Astrocyte of the spinal cord (primary cell): Measurements from ENCODE around the gene CFAP99.

Experiments used
- DNase-seq: peaks from one replicate; pipeline ENCODE4 v3.0.0; 2011; ENCODE audit warnings: low read depth, low spot score
- H3K4me3 ChIP-seq: 2 replicates; pipeline ENCODE4 v1.5.1; 2011; ENCODE audit warnings: low read depth, mild to moderate bottlenecking, low read length, moderate library complexity
- CTCF ChIP-seq: IDR thresholded peaks from 2 replicates; pipeline ENCODE4 v1.5.1; 2012; ENCODE audit warnings: low read depth, mild to moderate bottlenecking, low read length, inconsistent platforms
- in situ Hi-C: cut with HindIII; loops from 2 replicates; pipeline ENCODE4 v1.10.0; 2017; ENCODE audit warnings: low sequenced_read_pairs

Gene CFAP99

DNA sequence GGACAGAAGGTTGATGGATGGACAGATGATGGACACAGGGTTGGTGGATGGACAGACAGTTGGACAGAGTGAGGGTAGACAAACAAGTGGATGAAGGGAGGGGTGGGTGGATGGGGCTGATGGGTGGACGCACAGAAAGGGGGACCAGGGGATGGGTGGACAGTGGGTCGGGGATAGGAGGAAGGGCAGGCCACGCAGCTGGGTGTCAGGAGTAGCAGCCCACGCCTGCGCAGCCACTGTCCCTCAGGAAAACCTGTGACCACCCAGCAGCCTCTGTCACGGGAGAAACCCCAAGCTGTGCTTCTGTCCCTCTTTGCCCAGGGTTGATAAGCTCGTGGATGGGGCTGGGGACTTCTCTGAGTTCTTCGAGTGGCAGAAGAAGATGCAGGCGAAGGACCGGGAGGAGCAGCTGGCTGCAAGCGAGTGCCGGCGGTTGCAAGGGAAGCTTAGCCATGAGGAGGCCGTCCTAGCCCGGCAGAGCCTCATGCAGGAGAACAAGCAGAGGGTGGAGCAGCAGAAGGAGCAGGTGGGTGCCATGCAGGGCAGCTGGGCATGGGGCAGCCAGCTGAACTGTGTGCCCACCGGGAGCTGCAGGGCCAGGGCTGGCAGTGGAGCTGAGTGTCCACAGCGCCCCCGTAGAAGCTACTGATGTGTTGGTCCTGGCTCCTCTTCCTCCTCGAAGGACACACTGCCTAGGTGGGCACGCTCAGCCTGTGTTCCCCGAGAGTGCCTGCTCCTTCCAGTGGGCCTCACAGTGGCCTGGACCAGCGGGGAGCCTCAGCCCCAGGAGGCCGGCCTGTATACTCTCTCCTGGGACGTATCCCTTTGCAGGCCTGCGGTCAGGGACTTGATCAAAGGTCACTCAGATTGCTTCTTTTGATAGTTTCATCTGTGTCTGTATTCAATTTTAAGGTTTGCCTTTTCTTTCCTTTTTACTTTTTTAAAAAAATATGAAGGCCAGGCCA lies 33.3 kb downstream of the CFAP99 start:
- no peak for TF ChIP-seq CTCF
- DNase-seq, result no peak
- H3K4me3 ChIP-seq, result no peak overlapping the region
- in situ Hi-C loops, result no loop called here

DNA sequence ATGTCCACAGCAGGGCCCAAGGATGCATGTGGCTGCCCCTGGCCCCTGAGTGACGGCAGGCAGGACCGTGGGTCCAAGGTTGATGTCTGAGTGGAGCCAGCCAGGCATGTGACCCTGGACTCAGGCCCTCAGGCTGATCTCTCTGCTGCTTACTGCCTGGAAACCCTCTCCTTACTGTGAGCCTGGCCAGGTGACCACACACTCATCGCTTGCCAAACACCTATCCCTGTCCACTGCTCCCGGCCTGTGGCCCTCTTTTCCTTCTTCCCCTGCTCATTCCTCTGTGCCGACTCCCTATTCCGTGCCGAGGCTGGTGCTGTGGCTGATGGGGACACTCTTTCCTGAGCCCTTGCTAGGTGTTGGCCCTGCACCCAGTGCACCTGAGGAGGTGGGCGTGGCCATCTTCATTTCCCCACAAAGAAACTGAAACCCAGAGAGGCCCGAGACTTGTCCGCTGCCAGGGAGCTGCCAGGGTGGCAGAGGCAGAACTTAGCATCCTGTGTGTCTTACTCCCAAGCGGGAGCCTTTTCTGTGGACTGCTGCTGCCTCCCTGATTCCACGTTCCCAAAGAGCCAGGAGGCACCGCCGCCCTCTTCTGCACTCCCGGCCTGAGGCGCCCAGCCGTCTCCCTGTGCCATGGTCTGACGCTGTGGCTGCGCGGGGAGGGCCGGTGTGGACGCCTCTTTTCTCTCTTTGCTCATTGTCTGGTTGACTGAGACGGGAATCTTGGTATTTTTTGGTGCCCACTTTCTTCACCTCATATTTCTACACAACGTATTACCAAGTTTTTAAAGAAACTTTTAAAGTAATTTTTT lies 38.9 kb downstream of the CFAP99 start:
- H3K4me3 ChIP-seq, result no peak overlapping the region
- DNase-seq, result no peak
- in situ Hi-C loops, result no loop called here
- no peak for TF ChIP-seq CTCF

DNA sequence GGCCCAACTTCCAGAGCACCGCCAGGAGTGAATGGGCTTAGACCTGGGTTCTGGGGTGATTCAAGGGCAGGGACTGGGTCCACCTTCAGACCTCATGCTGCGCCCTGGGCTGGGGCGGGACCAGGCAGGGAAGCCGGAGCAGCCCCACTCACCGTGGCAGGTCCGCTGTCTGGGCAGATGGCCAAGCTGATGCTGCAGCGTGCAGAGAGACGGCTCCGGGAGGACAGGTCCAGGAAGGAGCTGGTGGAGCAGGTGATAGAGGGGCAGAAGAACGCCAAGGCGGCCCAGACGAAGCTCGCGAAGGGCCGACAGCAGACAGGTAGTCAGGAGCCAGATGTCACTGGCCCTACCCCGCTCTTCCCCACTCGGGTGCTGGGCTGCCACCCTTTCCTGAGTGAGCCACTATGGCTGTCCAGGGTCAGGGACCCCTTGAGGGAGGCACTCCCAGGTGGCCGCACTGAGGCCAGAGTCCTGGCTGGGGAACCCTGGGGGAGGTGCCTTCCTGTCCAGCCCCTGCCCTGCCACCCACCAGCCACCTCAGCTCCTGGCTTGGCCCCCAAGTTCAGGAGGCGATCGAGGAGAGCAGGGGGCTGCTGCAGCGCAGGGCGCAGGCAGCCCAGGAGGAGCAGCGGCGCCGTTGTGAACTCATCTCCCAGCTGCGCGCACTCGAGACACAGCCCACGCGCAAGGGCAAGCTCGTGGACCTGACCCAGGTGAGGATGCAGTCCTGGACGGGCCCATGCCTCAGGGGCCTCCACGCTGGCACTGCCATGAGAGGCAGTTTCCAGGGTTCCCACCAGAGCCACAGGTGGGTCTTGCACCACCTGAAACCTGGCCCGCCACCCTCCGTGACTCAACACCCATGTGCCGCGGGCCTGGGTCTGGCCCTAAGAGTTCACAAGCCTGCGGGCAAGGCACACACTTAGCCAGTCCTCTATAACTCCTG lies 40.1 kb downstream of the CFAP99 start:
- no peak for TF ChIP-seq CTCF
- in situ Hi-C loops, result no loop called here
- H3K4me3 ChIP-seq, result no peak overlapping the region
- no peak for DNase-seq

DNA sequence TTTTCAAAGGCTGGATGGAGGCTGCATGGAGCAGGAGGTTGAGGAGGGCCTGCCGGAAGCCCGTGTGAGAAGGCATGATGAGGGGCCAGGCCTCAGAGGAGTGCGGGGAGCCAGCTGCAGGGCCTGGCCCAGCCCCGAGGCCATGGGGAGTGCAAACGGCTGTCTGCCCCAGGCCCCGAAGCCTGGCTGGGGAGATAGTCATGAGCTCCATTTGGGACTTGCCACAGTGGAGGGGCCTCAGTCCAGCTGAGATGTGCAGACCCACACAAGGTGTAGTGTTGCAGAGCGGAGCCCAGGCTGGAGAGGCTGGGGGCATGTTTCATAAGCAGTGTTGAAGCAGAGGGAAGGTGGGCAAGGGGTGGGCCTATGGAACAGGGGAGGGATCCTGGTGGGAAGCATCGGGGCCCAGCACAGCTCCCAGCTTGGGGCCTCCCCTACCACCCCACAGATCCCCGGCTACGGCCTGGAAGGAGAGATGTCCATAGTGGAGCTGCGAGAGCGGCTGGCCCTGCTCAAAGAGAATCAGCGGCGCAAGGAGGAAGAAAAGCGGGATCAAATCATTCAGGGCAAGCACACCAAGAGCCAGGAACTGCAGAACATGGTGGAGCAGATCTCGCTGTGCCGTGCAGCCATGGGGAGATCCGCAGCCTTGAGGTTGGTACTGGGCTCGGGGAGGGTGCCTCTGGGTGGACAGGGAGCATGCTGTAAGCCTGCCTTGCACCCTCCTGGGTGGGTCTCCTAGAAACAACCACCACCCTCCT lies 41.0 kb downstream of the CFAP99 start:
- no peak for DNase-seq
- no peak overlapping the region for H3K4me3 ChIP-seq
- in situ Hi-C loops, result no loop called here
- no peak for TF ChIP-seq CTCF

GRCh38 chr4:2461246-2461960 lies 42.6 kb downstream of the CFAP99 start:
- H3K4me3 ChIP-seq, result no peak overlapping the region
- in situ Hi-C loops, result no loop called here
- DNase-seq, result no peak
- no peak for TF ChIP-seq CTCF
